Caco-2 (cell line): ENCODE results near the gene BTN1A1. TPM values are rescaled to one million over a fixed set of nuclear protein-coding genes. Genes with fewer than 3 reads are reported as not detected.
A peak's percentile ranks its signal among the peaks of the same experiment; 100 is the strongest.

ENCODE experiments used
- BruUV-seq: library from RNA; stranded (reverse); fragments of 400-500 nt; replicated peaks from 2 replicates; lab custom pipeline; 2021; lab: Mats Ljungman, UMichigan
- CTCF ChIA-PET: fragments of 300-600 bp; sonication (Branson Sonifier 250); formaldehyde crosslinking; loops from one replicate; lab custom pipeline; 2022; ENCODE audit warnings: antibody characterized with exemption; lab: Charles Lee
- POLR2A ChIA-PET: fragments of 300-600 bp; sonication (Branson Sonifier 250); formaldehyde crosslinking; loops from one replicate; lab custom pipeline; 2022; ENCODE audit warnings: antibody characterized with exemption; lab: Charles Lee
- DNase-seq, 2 experiments: peaks; one replicate each; pipeline versions ENCODE4 v3.0.0 to v3.0.0-alpha.2; 2020 to 2022
- H3K27me3 ChIP-seq: replicated peaks from 2 replicates; pipeline ENCODE4 v1.6.0; 2011; ENCODE audit warnings: low read length; ENCODE audit not compliant: control insufficient read depth, insufficient read depth
- H3K36me3 ChIP-seq: 2 replicates; pipeline ENCODE4 v1.5.1; 2011; ENCODE audit warnings: low read length; ENCODE audit not compliant: control insufficient read depth, insufficient read depth
- H3K4me1 ChIP-seq: fragments of 250-450 bp; sonication (Bioruptor Pico); 2 replicates; pipeline ENCODE4 v1.5.1; 2020; ENCODE audit warnings: mild to moderate bottlenecking
- H3K4me3 ChIP-seq: 2 replicates; pipeline ENCODE4 v1.5.1; 2011; ENCODE audit warnings: low read depth, mild to moderate bottlenecking, control low read depth, low read length
- H3K9me3 ChIP-seq: fragments of 250-450 bp; sonication (Bioruptor Pico); 2 replicates; pipeline ENCODE4 v1.5.1; 2020; ENCODE audit warnings: mild to moderate bottlenecking, moderate library complexity
- H3K27ac Mint-ChIP-seq: one replicate; pipeline ENCODE4 v1.8.0; 2022; ENCODE audit warnings: mixed read lengths; ENCODE audit not compliant: unreplicated experiment
- H3K27me3 Mint-ChIP-seq: one replicate; pipeline ENCODE4 v1.8.0; 2022; ENCODE audit warnings: mixed read lengths; ENCODE audit not compliant: insufficient read depth, unreplicated experiment
- H3K36me3 Mint-ChIP-seq: one replicate; pipeline ENCODE4 v1.8.0; 2022; ENCODE audit warnings: mild to moderate bottlenecking, mixed read lengths; ENCODE audit not compliant: insufficient read depth, unreplicated experiment
- H3K4me1 Mint-ChIP-seq: one replicate; pipeline ENCODE4 v1.8.0; 2022; ENCODE audit warnings: low read depth, mixed read lengths; ENCODE audit not compliant: unreplicated experiment
- H3K4me3 Mint-ChIP-seq: one replicate; pipeline ENCODE4 v1.8.0; 2022; ENCODE audit warnings: mild to moderate bottlenecking, moderate library complexity, mixed read lengths; ENCODE audit not compliant: unreplicated experiment
- H3K9me3 Mint-ChIP-seq: one replicate; pipeline ENCODE4 v1.8.0; 2022; ENCODE audit warnings: mixed read lengths; ENCODE audit not compliant: unreplicated experiment
- CTCF ChIP-seq, 2 experiments: fragments of 200-600 bp in 1 of 2; IDR thresholded peaks; 1 replicate in 1 of 2; 2 replicates in 1 of 2; pipeline versions ENCODE4 v1.5.1 to v1.8.0; 2011 to 2022; ENCODE audit warnings: antibody characterized with exemption in 1 of 2, control low read depth in 1 of 2, inconsistent platforms in 1 of 2, low read depth in 1 of 2, low read length in 1 of 2, mild to moderate bottlenecking in 1 of 2, moderate library complexity in 1 of 2; ENCODE audit not compliant: insufficient read depth in 1 of 2, severe bottlenecking in 1 of 2, unreplicated experiment in 1 of 2
- intact Hi-C: fragments of 100-400 bp; cut with micrococcal nuclease; formaldehyde crosslinking; loops from one replicate; pipeline ENCODE4 v1.10.0; 2022; ENCODE audit not compliant: unreplicated experiment
- total RNA-seq: library from RNA; stranded (reverse); gene quantifications from 2 replicates; pipeline ENCODE4 v1.2.3, GENCODE V29; 2022

The BTN1A1 gene
- total RNA-seq, 1 experiment from 2014 or later, result 7.3 TPM

- no TSS peak for BruUV-seq
- no peak for TF ChIP-seq CTCF (IDR thresholded peaks at IDR 0.05; ENCODE audit: insufficient read depth in 1 of 2, low read depth in 1 of 2, low read length in 1 of 2, severe bottlenecking in 1 of 2, unreplicated experiment in 1 of 2)
- no peaks in the 10 kb centered on the region for H3K27me3 ChIP-seq
- POLR2A ChIA-PET, result interaction anchor here (0.5 to 1.4 kb wide), 3 partner anchors 12 to 598 kb away, joined by 3 to 9 read pairs (median 4); no protein-coding TSS in a partner anchor
- H3K9me3 ChIP-seq, result no peaks in the 10 kb centered on the region
- CTCF ChIA-PET, result interaction anchor here (1.0 to 1.3 kb wide), 5 partner anchors 12 to 211 kb away, joined by 3 to 5 read pairs (median 4); no protein-coding TSS in a partner anchor
- peaks cover 2% of the 10 kb centered on the region for H3K27me3 Mint-ChIP-seq
- peaks cover 31% of the 10 kb centered on the region for H3K36me3 Mint-ChIP-seq
- no peaks in the 10 kb centered on the region for H3K36me3 ChIP-seq
- no peaks in the 10 kb centered on the region for H3K9me3 Mint-ChIP-seq
- peaks cover 4% of the 10 kb centered on the region; the same call in 1 of the 2 replicates for H3K4me1 ChIP-seq
- H3K4me3 ChIP-seq, result peak overlapping the region; percentile 74
- H3K27ac Mint-ChIP-seq, result peak overlapping the region; percentile 90
- intact Hi-C loops, result loop anchor here (10.0 kb wide), 1 partner anchor 209 kb away; no protein-coding TSS in a partner anchor
- peaks cover 15% of the 10 kb centered on the region for H3K4me1 Mint-ChIP-seq
- H3K4me3 Mint-ChIP-seq, result peak overlapping the region; percentile 87
- no peak for DNase-seq
Observed at GRCh38 chr6:26533532-26533931, 33.4 kb downstream of the BTN1A1 start.

GRCh38 chr6:26534681-26535465 is 34.8 kb downstream of the BTN1A1 start:
- ChIA-PET CTCF (no interaction called here), POLR2A (no interaction called here)
- Mint-ChIP-seq H3K9me3 (no peaks in the 10 kb centered on the region), H3K27me3 (peaks cover 2% of the 10 kb centered on the region), H3K4me1 (peaks cover 17% of the 10 kb centered on the region), H3K36me3 (peaks cover 33% of the 10 kb centered on the region), H3K4me3 (no peak overlapping the region), H3K27ac (no peak overlapping the region)
- H3K9me3 ChIP-seq, result no peaks in the 10 kb centered on the region
- intact Hi-C loops, result loop anchor here (10.0 kb wide), 1 partner anchor 210 kb away; no protein-coding TSS in a partner anchor
- H3K4me3 ChIP-seq, result no peak overlapping the region
- no peak for DNase-seq
- no peaks in the 10 kb centered on the region for H3K27me3 ChIP-seq
- no peaks in the 10 kb centered on the region for H3K36me3 ChIP-seq
- no peak for TF ChIP-seq CTCF (IDR thresholded peaks at IDR 0.05; ENCODE audit: insufficient read depth in 1 of 2, low read depth in 1 of 2, low read length in 1 of 2, severe bottlenecking in 1 of 2, unreplicated experiment in 1 of 2)
- no TSS peak for BruUV-seq
- peaks cover 4% of the 10 kb centered on the region; the same call in 1 of the 2 replicates for H3K4me1 ChIP-seq

GRCh38 chr6:26536571-26537159 is 36.6 kb downstream of the BTN1A1 start:
- peak overlapping the region; percentile 97 for H3K27ac Mint-ChIP-seq
- no peak for TF ChIP-seq CTCF (IDR thresholded peaks at IDR 0.05; ENCODE audit: insufficient read depth in 1 of 2, low read depth in 1 of 2, low read length in 1 of 2, severe bottlenecking in 1 of 2, unreplicated experiment in 1 of 2)
- peak overlapping the region; percentile 89 for H3K4me3 Mint-ChIP-seq
- no peaks in the 10 kb centered on the region for H3K27me3 ChIP-seq
- H3K36me3 ChIP-seq, result no peaks in the 10 kb centered on the region
- H3K4me3 ChIP-seq, result peak overlapping the region; percentile 65
- no peak for DNase-seq
- peaks cover 33% of the 10 kb centered on the region for H3K36me3 Mint-ChIP-seq
- BruUV-seq, result no TSS peak
- H3K9me3 Mint-ChIP-seq, result no peaks in the 10 kb centered on the region
- H3K4me1 Mint-ChIP-seq, result peaks cover 15% of the 10 kb centered on the region
- CTCF ChIA-PET, result interaction anchor here (1.0 to 1.5 kb wide), 2 partner anchors 35 to 195 kb away, joined by 3 to 6 read pairs; no protein-coding TSS in a partner anchor
- intact Hi-C loops, result loop anchor here (1.0 to 10.0 kb wide), 4 partner anchors 15 to 212 kb away; no protein-coding TSS in a partner anchor
- H3K9me3 ChIP-seq, result no peaks in the 10 kb centered on the region
- POLR2A ChIA-PET, result interaction anchor here (0.6 to 1.7 kb wide), 4 partner anchors 16 to 263 kb away, joined by 3 to 14 read pairs (median 6); no protein-coding TSS in a partner anchor
- H3K4me1 ChIP-seq, result peaks cover 4% of the 10 kb centered on the region; the same call in 1 of the 2 replicates
- H3K27me3 Mint-ChIP-seq, result peaks cover 2% of the 10 kb centered on the region
